Measurements from ENCODE around the gene GPR15LG. TPM values are rescaled to one million over a fixed set of nuclear protein-coding genes. Genes with fewer than 3 reads are reported as not detected.

GPR15LG gene
- total and polyA plus RNA-seq, 9 donors = 0.31 to 3.6 TPM; not detected in 7

- H3K9me3 ChIP-seq = no peaks in the 10 kb centered on the region
- no peaks in the 10 kb centered on the region for H3K4me1 ChIP-seq (ENCODE audit: insufficient read depth)
- TF ChIP-seq POLR2A (IDR thresholded peaks at IDR 0.05) = no peak
- TF ChIP-seq CTCF (IDR thresholded peaks at IDR 0.05) = no peak
- TF ChIP-seq EP300 (IDR thresholded peaks at IDR 0.05) = no peak
- no peaks in the 10 kb centered on the region for H3K36me3 ChIP-seq
- H3K27ac ChIP-seq = no peak overlapping the region
- DNase-seq = no peak
- no peaks in the 10 kb centered on the region for H3K27me3 ChIP-seq
- WGBS, 3 donors = 85 to 87% (median 87%) methylated on average over 9 of the region's 9 CpGs
- no peak overlapping the region for H3K4me3 ChIP-seq
- intact Hi-C loops (cut with DNase I) = no loop called here
Measured at GRCh38 chr10:84172467-84173356, 889 bp upstream of the GPR15LG start.

GRCh38 chr10:84175436-84175835 lies 1.8 kb downstream of the GPR15LG start:
- Histone ChIP-seq H3K27ac (no peak overlapping the region), H3K27me3 (no peaks in the 10 kb centered on the region), H3K36me3 (no peaks in the 10 kb centered on the region), H3K9me3 (no peaks in the 10 kb centered on the region), H3K4me1 (ENCODE audit: insufficient read depth) (no peaks in the 10 kb centered on the region), H3K4me3 (no peak overlapping the region)
- 81 to 90% (median 83%) methylated on average over 6 of the region's 6 CpGs for WGBS, 3 donors
- DNase-seq = no peak
- no peak for TF ChIP-seq POLR2A (IDR thresholded peaks at IDR 0.05)
- no peak for TF ChIP-seq EP300 (IDR thresholded peaks at IDR 0.05)
- intact Hi-C loops (cut with DNase I) = no loop called here

GRCh38 chr10:84176351-84176750 lies 2.8 kb downstream of the GPR15LG start:
- Histone ChIP-seq H3K27ac (no peak overlapping the region), H3K36me3 (no peaks in the 10 kb centered on the region), H3K4me1 (ENCODE audit: insufficient read depth) (no peaks in the 10 kb centered on the region), H3K27me3 (no peaks in the 10 kb centered on the region), H3K4me3 (no peak overlapping the region), H3K9me3 (no peaks in the 10 kb centered on the region)
- no peak for TF ChIP-seq CTCF (IDR thresholded peaks at IDR 0.05)
- TF ChIP-seq POLR2A (IDR thresholded peaks at IDR 0.05) = no peak
- no peak for TF ChIP-seq EP300 (IDR thresholded peaks at IDR 0.05)
- no peak for DNase-seq
- WGBS, 3 donors = 75 to 81% (median 77%) methylated on average over 4 of the region's 4 CpGs
- intact Hi-C loops (cut with DNase I) = no loop called here

- Histone ChIP-seq H3K9me3 (no peaks in the 10 kb centered on the region), H3K4me3 (no peak overlapping the region), H3K27me3 (no peaks in the 10 kb centered on the region), H3K27ac (no peak overlapping the region), H3K4me1 (ENCODE audit: insufficient read depth) (no peaks in the 10 kb centered on the region), H3K36me3 (no peaks in the 10 kb centered on the region)
- intact Hi-C loops (cut with DNase I) = no loop called here
- DNase-seq = no peak
- TF ChIP-seq CTCF (IDR thresholded peaks at IDR 0.05) (no peak), EP300 (IDR thresholded peaks at IDR 0.05) (no peak), POLR2A (IDR thresholded peaks at IDR 0.05) (no peak)
- WGBS, 3 donors = 78 to 85% (median 84%) methylated on average over 3 to 4 of the region's 4 CpGs
Measured at GRCh38 chr10:84176836-84177474, 3.4 kb downstream of the GPR15LG start.
